ENCODE measurements around the gene CALY.

The CALY gene

DNA sequence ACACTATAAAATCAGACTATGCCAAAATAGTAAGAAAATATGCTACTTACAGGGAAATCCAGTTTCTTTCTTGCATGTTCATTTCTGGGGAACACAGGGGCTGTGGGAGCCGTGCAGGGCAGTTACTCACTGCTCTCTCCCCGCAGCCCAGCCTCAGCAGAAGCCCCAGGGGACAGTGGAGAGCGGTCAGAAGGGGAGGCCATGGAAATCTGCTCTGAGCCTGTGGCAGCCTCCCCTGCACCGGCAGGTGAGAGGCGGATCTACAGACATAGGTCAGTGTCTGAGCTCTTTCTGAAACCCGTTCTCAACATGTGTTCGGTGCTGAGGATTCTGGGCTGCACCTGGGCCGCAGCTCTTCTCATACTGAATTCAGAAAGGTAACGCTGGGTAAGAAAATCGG is 25.1 kb downstream of the CALY start:
- DNase-seq (ENCODE audit: low read depth): no peak

- DNase-seq (ENCODE audit: low read depth): no peak
Measured at GRCh38 chr10:133310789-133311188, 25.9 kb downstream of the CALY start.

DNA sequence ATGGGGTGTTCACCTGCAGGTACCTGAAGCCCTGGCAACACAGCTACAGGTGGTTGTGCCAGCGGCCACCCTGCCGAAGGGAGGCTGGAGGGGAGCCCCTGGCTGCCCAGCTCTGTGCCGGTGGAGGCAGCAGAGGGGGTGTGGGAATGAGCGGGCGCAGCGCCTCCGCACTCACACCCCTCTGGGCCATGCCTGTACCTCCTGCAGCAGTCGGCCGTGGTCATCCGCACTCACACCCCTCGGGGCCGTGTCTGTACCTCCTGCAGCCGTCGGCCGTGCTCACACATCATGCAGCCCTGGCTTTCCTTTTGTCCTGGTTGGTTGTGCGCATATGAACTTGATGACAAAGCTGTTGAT is 26.3 kb downstream of the CALY start:
- no peak for DNase-seq (ENCODE audit: low read depth)

GRCh38 chr10:133309720-133310398 is 26.8 kb downstream of the CALY start:
- no peak for DNase-seq (ENCODE audit: low read depth)

DNA sequence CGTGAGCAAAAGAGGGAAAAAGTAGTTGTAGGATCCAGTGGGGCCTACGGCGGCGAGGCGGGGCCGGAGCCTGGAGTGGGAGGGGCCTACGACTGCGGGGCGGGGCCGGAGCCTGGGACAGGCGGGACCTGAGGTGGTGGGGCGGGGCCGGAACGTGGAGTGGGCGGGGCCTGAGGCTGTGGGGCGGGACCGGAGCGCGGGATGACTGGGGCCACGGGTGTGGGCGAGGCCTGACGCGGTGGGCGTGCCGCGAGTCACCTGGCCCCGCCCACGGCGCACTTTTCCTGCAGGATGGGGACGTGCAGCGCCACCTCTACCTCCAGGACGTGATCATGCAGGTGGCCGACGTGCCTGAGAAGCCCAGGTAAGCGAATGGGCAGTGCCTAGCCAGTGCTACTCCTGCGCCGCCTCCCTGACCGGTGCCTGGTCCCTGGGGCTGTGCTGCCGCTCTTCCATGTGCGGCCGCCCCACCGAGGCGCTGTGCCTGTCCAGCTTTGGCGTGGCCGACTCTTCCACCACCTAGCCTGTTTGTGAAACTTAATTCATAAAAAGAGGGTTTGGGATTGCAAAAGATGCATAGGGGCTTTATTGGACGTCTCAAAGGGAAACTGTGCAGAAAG is 27.5 kb downstream of the CALY start:
- DNase-seq (ENCODE audit: low read depth): peak; percentile 86

- peak; percentile 85 for DNase-seq (ENCODE audit: low read depth)
Measured at GRCh38 chr10:133308421-133309099, 28.1 kb downstream of the CALY start, which contains the start of the genes TUBGCP2 and ZNF511. TSS of gene TUBGCP2 (minus strand) at chr10:133308872. CDS start at chr10:133302941, 5,931 bp downstream. TSS of gene ZNF511 (plus strand) at chr10:133308914. CDS start at chr10:133308944, 30 bp downstream.

- DNase-seq (ENCODE audit: low read depth): peak; percentile 71
Measured at GRCh38 chr10:133307776-133308420, 28.8 kb downstream of the CALY start.

DNA sequence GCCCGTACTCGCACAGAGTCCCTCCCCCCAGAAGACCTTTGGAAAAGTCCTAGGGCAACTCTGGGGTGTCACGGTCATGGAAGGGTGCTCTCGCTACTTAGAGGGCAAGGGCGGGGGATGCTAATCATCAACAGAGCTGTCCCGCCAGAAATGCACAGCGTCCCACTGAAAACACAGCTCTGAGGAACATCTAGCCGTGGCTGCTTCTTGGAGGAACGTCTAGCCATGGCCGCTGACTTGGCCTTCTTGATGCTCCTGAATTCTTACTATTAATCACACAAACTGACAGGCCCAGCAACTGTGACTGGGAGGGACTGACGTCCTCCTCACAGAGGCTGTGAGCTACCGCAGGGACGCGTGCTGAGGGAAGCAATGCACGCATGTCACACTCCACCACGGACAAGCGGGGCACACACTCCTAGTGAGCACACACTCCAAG is 29.7 kb downstream of the CALY start:
- DNase-seq (ENCODE audit: low read depth): no peak

DNA sequence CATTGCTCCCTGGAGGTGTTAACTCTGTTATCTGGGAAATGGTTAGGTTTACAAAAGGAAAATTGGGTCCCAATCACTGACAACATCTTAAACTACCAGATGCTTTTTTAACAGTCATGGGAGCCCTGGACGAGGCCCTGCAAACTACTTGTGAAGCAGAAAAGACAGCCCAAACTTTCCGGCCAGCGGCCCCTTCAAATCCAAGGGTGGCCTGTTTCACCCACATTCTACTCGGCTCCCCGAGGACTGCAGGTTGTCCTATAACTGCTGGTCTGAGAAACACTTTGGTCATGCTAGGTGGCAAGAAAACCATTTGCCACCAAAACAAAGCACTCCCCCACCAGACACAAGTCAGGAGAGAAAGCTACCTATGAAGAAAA is 30.6 kb downstream of the CALY start:
- DNase-seq (ENCODE audit: low read depth): no peak

DNA sequence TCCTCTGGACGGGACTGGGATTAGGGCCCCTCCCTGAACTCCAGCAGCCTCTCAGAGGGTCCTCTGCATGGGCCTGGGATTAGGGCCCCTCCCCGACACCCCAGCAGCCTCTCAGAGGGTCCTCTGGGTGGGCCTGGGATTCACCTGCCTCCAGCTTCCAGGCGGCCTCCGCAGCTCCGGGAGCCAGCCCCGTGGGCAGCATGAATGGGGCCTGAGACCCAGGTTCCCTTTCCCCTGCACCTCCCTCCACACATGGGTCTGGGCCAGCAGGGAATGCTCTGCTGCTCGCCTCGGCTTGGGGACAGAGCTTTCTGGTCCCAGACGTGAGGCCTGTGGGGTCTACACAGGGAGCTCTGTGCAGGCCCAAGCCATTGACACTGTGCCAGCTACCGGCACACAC is 33.5 kb downstream of the CALY start:
- DNase-seq (ENCODE audit: low read depth): no peak

- no peak for DNase-seq (ENCODE audit: low read depth)
Measured at GRCh38 chr10:133302230-133302629, 34.5 kb downstream of the CALY start.

DNA sequence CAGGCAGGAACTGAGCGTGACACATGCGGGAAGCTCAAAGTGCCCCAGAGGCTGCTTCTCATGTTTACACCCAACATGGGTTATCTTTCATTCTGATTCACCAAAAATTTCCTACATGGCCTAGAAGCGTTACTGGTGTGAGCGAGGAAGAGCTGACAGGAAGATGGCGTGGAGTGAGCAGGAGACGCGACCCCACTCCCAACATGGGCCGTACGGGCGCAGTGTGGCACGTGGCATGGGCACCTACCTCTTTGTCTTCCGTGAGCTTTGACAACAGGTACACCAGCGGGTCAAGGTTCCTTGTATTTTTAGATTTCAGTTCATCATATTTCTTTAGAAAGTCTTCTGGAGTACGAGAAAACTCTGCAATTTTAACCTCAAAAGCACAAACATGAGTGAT is 37.0 kb downstream of the CALY start:
- no peak for DNase-seq (ENCODE audit: low read depth)

DNA sequence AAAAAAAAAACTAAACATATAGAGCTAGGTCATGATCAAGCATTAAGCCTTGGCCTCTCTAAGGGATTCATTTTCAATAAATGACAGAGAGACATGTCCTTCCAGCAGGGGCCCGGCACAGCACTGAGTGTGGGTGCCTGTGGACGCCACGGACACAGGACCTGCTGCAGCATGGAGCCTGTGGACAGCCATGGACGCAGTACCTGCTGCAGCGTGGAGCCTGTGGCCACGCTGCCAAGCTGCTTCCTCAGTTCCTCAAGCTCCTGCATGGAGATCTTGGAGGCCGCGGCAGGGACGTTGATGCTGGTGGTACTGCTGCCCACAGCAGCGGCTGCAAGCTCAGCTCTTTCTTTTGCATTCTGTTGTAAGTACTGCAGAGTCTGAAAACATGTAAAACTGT is 37.5 kb downstream of the CALY start:
- DNase-seq (ENCODE audit: low read depth): no peak

DNA sequence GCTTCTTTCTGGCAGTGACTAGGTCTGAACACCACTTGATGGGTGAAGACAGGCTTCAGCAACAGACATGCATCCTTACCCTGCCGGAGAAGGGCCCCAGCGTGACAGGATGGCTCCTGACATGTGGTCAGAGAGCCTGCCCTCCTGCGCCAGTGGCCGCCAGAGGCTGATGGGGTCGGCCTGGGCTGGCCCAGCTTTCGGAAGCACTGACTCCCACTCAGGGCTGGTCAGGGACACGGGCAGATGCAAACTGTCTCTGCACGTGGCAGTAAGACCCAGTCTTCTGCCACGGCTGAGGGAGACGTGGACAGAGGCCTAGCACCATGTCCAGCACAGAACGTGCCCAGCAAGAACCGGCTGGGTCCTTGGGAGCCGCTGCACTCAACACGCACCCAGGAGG is 38.2 kb downstream of the CALY start:
- DNase-seq (ENCODE audit: low read depth): no peak

GRCh38 chr10:133297504-133297903 is 39.2 kb downstream of the CALY start:
- DNase-seq (ENCODE audit: low read depth): no peak

- DNase-seq (ENCODE audit: low read depth): no peak
Measured at GRCh38 chr10:133295426-133296320, 41.0 kb downstream of the CALY start.

DNA sequence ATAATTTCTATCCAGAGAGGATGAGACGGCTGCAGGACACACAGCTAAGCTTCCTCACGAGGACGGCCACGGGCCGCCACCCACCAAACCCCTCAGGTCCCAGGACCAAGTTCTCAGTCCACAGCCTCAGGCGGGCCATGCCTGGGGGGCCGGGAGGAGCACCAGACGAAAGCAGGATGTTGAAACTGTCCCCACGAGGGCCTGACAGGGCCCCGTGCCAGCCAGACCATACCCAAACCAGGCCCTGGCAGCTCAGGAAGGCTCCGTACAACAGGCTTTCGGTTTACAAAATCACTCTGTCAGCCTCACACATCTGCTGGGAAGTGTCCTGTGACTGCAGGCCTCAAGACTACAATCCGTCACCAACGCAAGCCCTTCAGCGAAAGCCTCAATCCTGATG is 42.5 kb downstream of the CALY start:
- no peak for DNase-seq (ENCODE audit: low read depth)

DNA sequence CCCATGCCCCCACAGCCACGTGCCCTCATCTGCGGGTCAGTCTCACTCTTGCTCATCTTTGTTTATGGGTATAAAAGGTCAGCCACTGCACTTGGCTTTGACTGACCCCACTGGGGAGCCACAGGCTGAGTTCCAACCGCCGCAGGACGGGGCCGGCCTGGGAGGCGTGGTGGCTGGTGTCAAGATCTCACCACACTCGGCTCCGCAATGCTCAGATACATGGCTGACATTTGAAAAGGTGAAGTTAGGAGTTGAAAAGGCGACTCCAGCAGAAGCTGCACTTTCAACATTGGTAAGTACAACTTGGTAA is 42.9 kb downstream of the CALY start:
- no peak for DNase-seq (ENCODE audit: low read depth)

GRCh38 chr10:133292919-133293809 is 43.5 kb downstream of the CALY start:
- DNase-seq (ENCODE audit: low read depth): no peak

DNA sequence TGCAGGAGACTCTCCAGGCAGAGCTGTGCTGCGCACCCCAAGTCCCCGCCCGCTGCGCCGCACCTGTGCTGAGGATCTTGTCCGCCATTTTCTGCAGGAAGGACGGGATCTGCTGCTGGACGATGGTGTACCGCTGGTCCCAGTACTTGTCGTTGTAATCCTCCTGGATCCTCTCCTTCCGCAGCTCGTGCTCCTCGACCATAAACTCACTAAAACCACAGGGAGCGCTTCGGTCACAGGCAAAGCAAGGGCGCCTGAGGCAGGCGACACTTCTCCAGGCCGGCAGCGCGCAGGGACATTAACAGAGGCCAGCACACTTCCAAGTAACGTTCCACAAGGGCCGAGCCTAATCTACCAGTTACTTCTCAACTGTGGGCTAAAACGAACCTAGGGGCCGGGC is 46.9 kb downstream of the CALY start:
- no peak for DNase-seq (ENCODE audit: low read depth)
